Esophagus muscularis mucosa (tissue), 4 donors: ENCODE data around the gene SDS. TPM values are rescaled to one million over a fixed set of nuclear protein-coding genes. Genes with fewer than 3 reads are reported as not detected.

Source experiments
- DNase-seq: peaks from one replicate; pipeline ENCODE4 v3.0.0-alpha.2; 2017; ENCODE audit errors: extremely low spot score
- H3K27ac ChIP-seq, 4 donors: fragments of 200-600 bp; sonication (generic); replicated peaks in 1 of 4; 1 replicate in 3 of 4; 2 replicates in 1 of 4; pipeline ENCODE4 v1.5.1; 2016 to 2019; ENCODE audit warnings: mild to moderate bottlenecking in 1 of 4
- H3K27me3 ChIP-seq, 4 donors: fragments of 200-600 bp; sonication (generic); one replicate each; pipeline versions ENCODE4 v1.5.1 to v1.6.0; 2016 to 2019
- H3K36me3 ChIP-seq, 4 donors: fragments of 200-600 bp; sonication (generic); one replicate each; pipeline ENCODE4 v1.5.1; 2016 to 2019
- H3K4me1 ChIP-seq, 4 donors: fragments of 200-600 bp; sonication (generic); one replicate each; pipeline ENCODE4 v1.5.1; 2016 to 2019
- H3K4me3 ChIP-seq, 4 donors: fragments of 200-600 bp; sonication (generic); 1 replicate in 2 of 4; 2 replicates in 2 of 4; pipeline ENCODE4 v1.5.1; 2016 to 2019; ENCODE audit warnings: mild to moderate bottlenecking in 4 of 4, moderate library complexity in 1 of 4
- H3K9me3 ChIP-seq, 4 donors: fragments of 200-600 bp; sonication (generic); 1 replicate in 3 of 4; 2 replicates in 1 of 4; pipeline ENCODE4 v1.5.1; 2016 to 2019
- EP300 ChIP-seq: sonication (generic); formaldehyde crosslinking; IDR thresholded peaks from one replicate; pipeline ENCODE4 v1.6.1; 2017; ENCODE audit warnings: antibody characterized with exemption
- POLR2A ChIP-seq: fragments of 450-650 bp; IDR thresholded peaks from one replicate; pipeline ENCODE4 v1.6.1; 2017; ENCODE audit warnings: antibody characterized with exemption, moderate library complexity, mild to moderate bottlenecking, low read depth
- POLR2AphosphoS5 ChIP-seq, 2 donors: sonication (generic); formaldehyde crosslinking; IDR thresholded peaks; one replicate each; pipeline ENCODE4 v1.6.1; 2017; ENCODE audit warnings: antibody characterized with exemption in 2 of 2
- WGBS: methylation state at CpG from one replicate; pipeline ENCODE4 v1.1.5; 2018; 5-methylcytosine and 5-hydroxymethylcytosine counted together
- intact Hi-C: fragments of 100-400 bp; cut with DNase I; formaldehyde crosslinking; loops from one replicate; pipeline ENCODE4 v1.15.1; 2023
- total RNA-seq, 4 donors: library from RNA; depleted of rRNA; stranded (reverse); fragments of >200 nt; gene quantifications; one replicate each; pipeline versions ENCODE4 v1.1.0 to v1.2.1, GENCODE V29; 2016
- TF ChIP-seq, protein P1 (sequence below), 3 experiments: fragments of 200-600 bp in 2 of 3; fragments of 450-650 bp in 1 of 3; sonication (generic) in 2 of 3; IDR thresholded peaks; one replicate each; pipeline ENCODE4 v1.5.1; 2017 to 2019; ENCODE audit warnings: antibody characterized with exemption in 3 of 3, mild to moderate bottlenecking in 2 of 3, moderate library complexity in 1 of 3

SDS gene
- total RNA-seq, 4 donors from 2014 or later: 13.6 TPM; not detected in 3

DNA sequence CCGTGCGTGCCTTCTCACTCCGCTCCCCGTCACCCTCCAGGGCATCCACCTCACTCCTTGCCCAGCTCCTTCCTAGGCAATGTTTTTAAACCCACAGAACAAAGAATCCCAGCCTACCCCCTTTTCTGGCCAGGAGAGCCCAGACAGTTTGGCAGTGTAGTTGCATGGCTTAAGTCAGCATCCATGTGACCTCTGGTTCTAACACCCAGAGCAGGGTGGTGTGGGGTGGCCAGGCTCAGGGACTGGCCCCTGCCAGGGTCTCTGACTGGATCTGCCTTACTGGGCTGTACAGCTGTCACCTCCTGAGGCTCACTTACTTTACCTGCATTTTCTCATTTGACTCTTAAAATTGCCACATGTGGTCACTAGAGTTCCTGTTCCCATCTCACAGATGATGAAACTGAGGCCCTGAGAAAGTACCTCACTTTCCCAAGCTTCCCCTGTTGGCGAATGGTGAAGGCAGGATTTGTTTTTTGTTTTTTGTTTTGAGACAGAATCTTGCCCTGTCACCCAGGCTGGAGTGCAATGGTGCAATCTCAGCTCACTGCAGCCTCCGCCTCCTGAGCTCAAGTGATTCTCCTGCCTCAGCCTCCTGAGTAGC, 18.3 kb downstream of the SDS start:
- Histone ChIP-seq H3K4me3 (no peak overlapping the region), H3K4me1 (no peaks in the 10 kb centered on the region), H3K9me3 (no peaks in the 10 kb centered on the region), H3K36me3 (peaks cover 44 to 100% (median 93%) of the 10 kb centered on the region in 4 donors), H3K27me3 (no peaks in the 10 kb centered on the region), H3K27ac (no peak overlapping the region)
- no peak for DNase-seq
- WGBS: 96% methylated on average over 6 of the region's 6 CpGs
- TF ChIP-seq POLR2A (no peak), EP300 (no peak), POLR2AphosphoS5 (IDR thresholded peaks at IDR 0.05) (no peak)
- TF ChIP-seq, protein P1, sequence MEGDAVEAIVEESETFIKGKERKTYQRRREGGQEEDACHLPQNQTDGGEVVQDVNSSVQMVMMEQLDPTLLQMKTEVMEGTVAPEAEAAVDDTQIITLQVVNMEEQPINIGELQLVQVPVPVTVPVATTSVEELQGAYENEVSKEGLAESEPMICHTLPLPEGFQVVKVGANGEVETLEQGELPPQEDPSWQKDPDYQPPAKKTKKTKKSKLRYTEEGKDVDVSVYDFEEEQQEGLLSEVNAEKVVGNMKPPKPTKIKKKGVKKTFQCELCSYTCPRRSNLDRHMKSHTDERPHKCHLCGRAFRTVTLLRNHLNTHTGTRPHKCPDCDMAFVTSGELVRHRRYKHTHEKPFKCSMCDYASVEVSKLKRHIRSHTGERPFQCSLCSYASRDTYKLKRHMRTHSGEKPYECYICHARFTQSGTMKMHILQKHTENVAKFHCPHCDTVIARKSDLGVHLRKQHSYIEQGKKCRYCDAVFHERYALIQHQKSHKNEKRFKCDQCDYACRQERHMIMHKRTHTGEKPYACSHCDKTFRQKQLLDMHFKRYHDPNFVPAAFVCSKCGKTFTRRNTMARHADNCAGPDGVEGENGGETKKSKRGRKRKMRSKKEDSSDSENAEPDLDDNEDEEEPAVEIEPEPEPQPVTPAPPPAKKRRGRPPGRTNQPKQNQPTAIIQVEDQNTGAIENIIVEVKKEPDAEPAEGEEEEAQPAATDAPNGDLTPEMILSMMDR (IDR thresholded peaks at IDR 0.05): no peak
- intact Hi-C loops: no loop called here

GRCh38 chr12:113384778-113385177, 18.9 kb downstream of the SDS start:
- no peak overlapping the region for H3K4me3 ChIP-seq
- WGBS: 86% methylated on average over 13 of the region's 14 CpGs
- H3K27ac ChIP-seq: no peak overlapping the region
- no peak for DNase-seq
- no peaks in the 10 kb centered on the region for H3K27me3 ChIP-seq
- H3K9me3 ChIP-seq: no peaks in the 10 kb centered on the region
- TF ChIP-seq, protein P1 (IDR thresholded peaks at IDR 0.05): no peak
- TF ChIP-seq EP300: no peak
- no peak for TF ChIP-seq POLR2A
- no peak for TF ChIP-seq POLR2AphosphoS5 (IDR thresholded peaks at IDR 0.05)
- peaks cover 41 to 100% (median 93%) of the 10 kb centered on the region in 4 donors for H3K36me3 ChIP-seq
- intact Hi-C loops: no loop called here
- no peaks in the 10 kb centered on the region for H3K4me1 ChIP-seq

DNA sequence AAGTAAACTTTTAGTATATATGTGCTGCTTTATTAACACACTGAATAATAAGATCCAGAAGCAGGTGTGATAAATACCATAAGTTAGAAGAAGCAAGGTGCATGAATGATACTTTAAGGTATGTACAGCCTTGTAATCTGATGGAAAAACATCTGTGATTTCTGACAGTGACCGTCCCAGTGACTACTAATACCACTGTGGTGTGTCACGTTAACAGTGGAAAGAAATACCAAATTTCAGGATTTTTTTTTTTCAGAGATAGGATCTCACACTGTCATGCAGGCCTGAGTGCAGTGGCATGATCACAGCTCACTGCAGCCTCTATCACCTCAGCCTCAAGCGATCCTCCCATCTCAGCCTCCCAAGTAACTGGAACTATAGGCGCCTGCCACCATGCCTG, 21.5 kb downstream of the SDS start:
- 90% methylated on average over 4 of the region's 4 CpGs for WGBS
- no peak overlapping the region for H3K27ac ChIP-seq
- DNase-seq: no peak
- TF ChIP-seq POLR2A (no peak), POLR2AphosphoS5 (IDR thresholded peaks at IDR 0.05) (no peak), EP300 (no peak)
- TF ChIP-seq, protein P1 (IDR thresholded peaks at IDR 0.05): no peak
- no peaks in the 10 kb centered on the region for H3K4me1 ChIP-seq
- H3K36me3 ChIP-seq: peaks cover 32 to 99% (median 81%) of the 10 kb centered on the region in 4 donors
- intact Hi-C loops: no loop called here
- no peaks in the 10 kb centered on the region for H3K9me3 ChIP-seq
- no peaks in the 10 kb centered on the region for H3K27me3 ChIP-seq
- no peak overlapping the region for H3K4me3 ChIP-seq

DNA sequence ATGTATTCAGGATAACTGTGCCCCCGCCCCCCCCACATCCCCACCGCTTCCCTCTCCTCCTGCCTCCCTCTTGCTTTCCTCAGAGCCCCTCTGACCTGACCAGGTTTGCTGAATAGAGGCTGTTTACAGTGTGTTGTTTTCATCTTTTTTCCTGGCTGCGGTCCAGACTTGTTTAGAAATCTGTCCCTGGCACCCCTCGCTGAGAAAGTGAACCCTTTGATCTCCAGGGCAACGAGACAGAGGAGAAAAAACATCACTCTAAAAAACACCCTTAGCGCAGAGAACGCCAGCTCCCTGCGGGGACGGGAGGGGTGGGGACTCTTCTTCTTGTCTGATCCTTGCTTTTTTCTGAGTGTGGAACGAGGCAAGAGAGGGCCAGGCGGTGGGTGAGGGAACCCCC, 22.5 kb downstream of the SDS start:
- WGBS: 85% methylated on average over 11 of the region's 11 CpGs
- no peak overlapping the region for H3K27ac ChIP-seq
- H3K27me3 ChIP-seq: no peaks in the 10 kb centered on the region
- no peaks in the 10 kb centered on the region for H3K4me1 ChIP-seq
- TF ChIP-seq EP300 (no peak), POLR2AphosphoS5 (IDR thresholded peaks at IDR 0.05) (no peak), POLR2A (no peak)
- TF ChIP-seq, protein P1 (IDR thresholded peaks at IDR 0.05): no peak
- H3K4me3 ChIP-seq: no peak overlapping the region
- H3K36me3 ChIP-seq: peaks cover 32 to 99% (median 81%) of the 10 kb centered on the region in 4 donors
- H3K9me3 ChIP-seq: no peaks in the 10 kb centered on the region
- no peak for DNase-seq
- intact Hi-C loops: no loop called here

GRCh38 chr12:113378291-113378690, 25.4 kb downstream of the SDS start:
- Histone ChIP-seq H3K4me3 (no peak overlapping the region), H3K4me1 (no peaks in the 10 kb centered on the region), H3K27me3 (no peaks in the 10 kb centered on the region), H3K9me3 (no peaks in the 10 kb centered on the region), H3K27ac (no peak overlapping the region), H3K36me3 (peaks cover 29 to 99% (median 81%) of the 10 kb centered on the region in 4 donors)
- TF ChIP-seq POLR2A (no peak), EP300 (no peak), POLR2AphosphoS5 (IDR thresholded peaks at IDR 0.05) (no peak)
- TF ChIP-seq, protein P1 (IDR thresholded peaks at IDR 0.05): no peak
- WGBS: 83% methylated on average over 3 of the region's 3 CpGs
- intact Hi-C loops: no loop called here
- DNase-seq: no peak
